ENCODE results near the gene HRG.
"Not testable (repeated sequence)": the region's sequence is repeated elsewhere in the genome, so short reads cannot be mapped to it uniquely, and the experiment has no call there.

DNA sequence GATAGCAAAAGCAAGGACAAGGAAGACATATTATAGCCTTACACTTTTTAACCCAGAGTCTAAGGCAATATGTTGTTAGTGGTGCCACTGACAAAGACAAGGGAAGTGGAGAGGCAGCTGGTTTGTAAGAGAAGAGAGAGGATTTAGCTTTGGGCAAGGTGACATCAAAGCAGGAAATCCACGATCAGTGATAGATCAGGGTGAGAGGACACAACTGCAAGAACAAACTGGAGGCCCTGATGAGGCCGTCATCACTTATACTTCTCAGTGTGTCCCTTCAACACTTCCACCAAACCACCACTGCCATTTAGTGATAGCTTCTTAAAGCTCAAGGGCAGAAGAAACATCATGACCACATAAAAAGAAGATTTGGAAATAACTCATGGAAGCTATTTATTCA is 20.7 kb downstream of the HRG start:
- TF ChIP-seq, protein P1, sequence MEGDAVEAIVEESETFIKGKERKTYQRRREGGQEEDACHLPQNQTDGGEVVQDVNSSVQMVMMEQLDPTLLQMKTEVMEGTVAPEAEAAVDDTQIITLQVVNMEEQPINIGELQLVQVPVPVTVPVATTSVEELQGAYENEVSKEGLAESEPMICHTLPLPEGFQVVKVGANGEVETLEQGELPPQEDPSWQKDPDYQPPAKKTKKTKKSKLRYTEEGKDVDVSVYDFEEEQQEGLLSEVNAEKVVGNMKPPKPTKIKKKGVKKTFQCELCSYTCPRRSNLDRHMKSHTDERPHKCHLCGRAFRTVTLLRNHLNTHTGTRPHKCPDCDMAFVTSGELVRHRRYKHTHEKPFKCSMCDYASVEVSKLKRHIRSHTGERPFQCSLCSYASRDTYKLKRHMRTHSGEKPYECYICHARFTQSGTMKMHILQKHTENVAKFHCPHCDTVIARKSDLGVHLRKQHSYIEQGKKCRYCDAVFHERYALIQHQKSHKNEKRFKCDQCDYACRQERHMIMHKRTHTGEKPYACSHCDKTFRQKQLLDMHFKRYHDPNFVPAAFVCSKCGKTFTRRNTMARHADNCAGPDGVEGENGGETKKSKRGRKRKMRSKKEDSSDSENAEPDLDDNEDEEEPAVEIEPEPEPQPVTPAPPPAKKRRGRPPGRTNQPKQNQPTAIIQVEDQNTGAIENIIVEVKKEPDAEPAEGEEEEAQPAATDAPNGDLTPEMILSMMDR (conservative IDR thresholded peaks at IDR 0.05; ENCODE audit: low read length), result not testable (repeated sequence)
- TF ChIP-seq EZH2phosphoT487 (IDR thresholded peaks at IDR 0.05; ENCODE audit: borderline replicate concordance, low read depth, low read length), result not testable (repeated sequence)

All from OCI-LY7 (cell line).